ENCODE results near the gene SYNDIG1. TPM values are rescaled to one million over a fixed set of nuclear protein-coding genes. Genes with fewer than 3 reads are reported as not detected.

Gene SYNDIG1
- total RNA-seq, 2 experiments from 2014 or later: not detected

- Histone ChIP-seq H3K4me3 (ENCODE audit: low read depth, low read length, poor library complexity, severe bottlenecking) (no peak overlapping the region), H3K9me2 (ENCODE audit: insufficient read depth, low read length) (no peaks in the 10 kb centered on the region), H2AFZ (ENCODE audit: low read length) (no peak overlapping the region), H3K36me3 (ENCODE audit: insufficient read depth, low read length) (no peaks in the 10 kb centered on the region), H3K79me2 (ENCODE audit: insufficient read depth, low read depth, low read length) (no peaks in the 10 kb centered on the region), H3K9me3 (ENCODE audit: low read length) (no peaks in the 10 kb centered on the region), H3K27ac (ENCODE audit: low read depth, low read length, poor library complexity, severe bottlenecking) (no peak overlapping the region), H3K4me2 (ENCODE audit: low read length) (no peak overlapping the region), H3K4me1 (ENCODE audit: insufficient read depth, low read length, poor library complexity, severe bottlenecking) (no peaks in the 10 kb centered on the region), H4K20me1 (ENCODE audit: insufficient read depth, low read length) (no peaks in the 10 kb centered on the region)
- ChIA-PET POLR2A (interaction anchor here (1.2 kb wide), 1 partner anchor 9 kb away, joined by 3 read pairs; no protein-coding TSS in a partner anchor), CTCF (ENCODE audit: unreplicated experiment) (no interaction called here)
- BruUV-seq (replicated peaks): no TSS peak
- intact Hi-C loops (cut with micrococcal nuclease; ENCODE audit: unreplicated experiment): no loop called here
- no peak for DNase-seq (ENCODE audit: low spot score)
- no peak for TF ChIP-seq EZH2phosphoT487 (IDR thresholded peaks at IDR 0.05; ENCODE audit: borderline replicate concordance, low read depth, low read length)
- TF ChIP-seq, protein P1, sequence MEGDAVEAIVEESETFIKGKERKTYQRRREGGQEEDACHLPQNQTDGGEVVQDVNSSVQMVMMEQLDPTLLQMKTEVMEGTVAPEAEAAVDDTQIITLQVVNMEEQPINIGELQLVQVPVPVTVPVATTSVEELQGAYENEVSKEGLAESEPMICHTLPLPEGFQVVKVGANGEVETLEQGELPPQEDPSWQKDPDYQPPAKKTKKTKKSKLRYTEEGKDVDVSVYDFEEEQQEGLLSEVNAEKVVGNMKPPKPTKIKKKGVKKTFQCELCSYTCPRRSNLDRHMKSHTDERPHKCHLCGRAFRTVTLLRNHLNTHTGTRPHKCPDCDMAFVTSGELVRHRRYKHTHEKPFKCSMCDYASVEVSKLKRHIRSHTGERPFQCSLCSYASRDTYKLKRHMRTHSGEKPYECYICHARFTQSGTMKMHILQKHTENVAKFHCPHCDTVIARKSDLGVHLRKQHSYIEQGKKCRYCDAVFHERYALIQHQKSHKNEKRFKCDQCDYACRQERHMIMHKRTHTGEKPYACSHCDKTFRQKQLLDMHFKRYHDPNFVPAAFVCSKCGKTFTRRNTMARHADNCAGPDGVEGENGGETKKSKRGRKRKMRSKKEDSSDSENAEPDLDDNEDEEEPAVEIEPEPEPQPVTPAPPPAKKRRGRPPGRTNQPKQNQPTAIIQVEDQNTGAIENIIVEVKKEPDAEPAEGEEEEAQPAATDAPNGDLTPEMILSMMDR (conservative IDR thresholded peaks at IDR 0.05; ENCODE audit: low read length): no peak
Measured at GRCh38 chr20:24672886-24673677, 203.7 kb downstream of the SYNDIG1 start.

DNA sequence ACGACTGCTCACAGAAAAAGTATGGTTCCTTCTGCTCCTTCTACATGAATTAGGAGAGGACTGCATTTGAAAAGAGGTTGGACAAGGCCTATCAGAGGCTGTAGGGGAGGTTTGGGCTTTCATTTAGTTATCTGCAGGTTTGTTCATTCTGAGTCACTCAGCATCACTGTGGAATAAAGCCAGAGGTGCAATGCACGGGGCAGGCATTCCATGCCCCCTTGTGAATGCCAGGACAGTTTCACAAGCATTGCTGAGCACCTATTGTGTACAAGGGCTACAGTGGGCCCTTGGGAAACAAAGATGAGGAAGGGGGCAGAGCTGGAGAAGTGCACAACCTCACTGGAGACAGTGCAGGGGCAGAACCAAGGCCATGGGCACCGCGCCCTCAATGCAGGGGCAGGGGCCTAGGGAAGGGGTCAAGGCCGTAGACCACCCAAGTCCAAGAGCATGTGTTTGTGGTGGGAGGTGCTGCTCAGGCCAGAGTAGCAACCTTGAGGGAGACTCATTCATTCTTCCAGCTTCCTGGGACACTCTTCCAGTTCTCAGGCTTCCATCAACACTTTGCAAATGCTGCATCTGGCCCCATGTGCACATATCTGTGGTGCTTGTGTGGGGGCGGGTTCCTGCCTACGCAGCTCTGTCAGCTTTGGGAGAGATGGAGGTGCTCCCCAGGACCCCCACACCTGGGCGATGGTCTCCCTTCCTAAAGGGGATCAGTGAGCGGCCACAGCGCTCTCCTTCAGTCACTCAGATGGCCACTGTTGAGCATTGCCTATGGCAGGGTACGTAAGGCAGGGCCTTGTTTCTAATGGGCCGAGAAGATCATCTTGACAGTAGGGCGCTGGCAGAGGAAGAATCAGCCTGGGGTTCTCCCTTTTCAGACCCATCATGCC, 204.5 kb downstream of the SYNDIG1 start:
- no peaks in the 10 kb centered on the region for H4K20me1 ChIP-seq (ENCODE audit: insufficient read depth, low read length)
- no peaks in the 10 kb centered on the region for H3K9me2 ChIP-seq (ENCODE audit: insufficient read depth, low read length)
- H3K36me3 ChIP-seq (ENCODE audit: insufficient read depth, low read length): no peaks in the 10 kb centered on the region
- H3K9me3 ChIP-seq (ENCODE audit: low read length): no peaks in the 10 kb centered on the region
- H2AFZ ChIP-seq (ENCODE audit: low read length): no peak overlapping the region
- H3K79me2 ChIP-seq (ENCODE audit: insufficient read depth, low read depth, low read length): no peaks in the 10 kb centered on the region
- no peak for TF ChIP-seq EZH2phosphoT487 (IDR thresholded peaks at IDR 0.05; ENCODE audit: borderline replicate concordance, low read depth, low read length)
- TF ChIP-seq, protein P1 (conservative IDR thresholded peaks at IDR 0.05; ENCODE audit: low read length): no peak
- no peak overlapping the region for H3K4me2 ChIP-seq (ENCODE audit: low read length)
- no peak for DNase-seq (ENCODE audit: low spot score)
- no peak overlapping the region for H3K27ac ChIP-seq (ENCODE audit: low read depth, low read length, poor library complexity, severe bottlenecking)
- no peak overlapping the region for H3K4me3 ChIP-seq (ENCODE audit: low read depth, low read length, poor library complexity, severe bottlenecking)
- POLR2A ChIA-PET: interaction anchor here (1.2 kb wide), 1 partner anchor 10 kb away, joined by 3 read pairs; no protein-coding TSS in a partner anchor
- CTCF ChIA-PET (ENCODE audit: unreplicated experiment): no interaction called here
- intact Hi-C loops (cut with micrococcal nuclease; ENCODE audit: unreplicated experiment): no loop called here
- BruUV-seq (replicated peaks): no TSS peak
- H3K4me1 ChIP-seq (ENCODE audit: insufficient read depth, low read length, poor library complexity, severe bottlenecking): no peaks in the 10 kb centered on the region
